ENCODE results near the gene MRTFB. TPM values are rescaled to one million over a fixed set of nuclear protein-coding genes. Genes with fewer than 3 reads are reported as not detected.
A peak's percentile ranks its signal among the peaks of the same experiment; 100 is the strongest.

MRTFB gene
- total RNA-seq, 1 experiment from 2014 or later: 30.0 TPM

- H3K27me3 Mint-ChIP-seq (ENCODE audit: insufficient read depth, unreplicated experiment): no peaks in the 10 kb centered on the region
- intact Hi-C loops (cut with micrococcal nuclease): no loop called here
- H3K36me3 Mint-ChIP-seq (ENCODE audit: insufficient read depth, unreplicated experiment): peaks cover 26% of the 10 kb centered on the region
- POLR2A ChIA-PET: no interaction called here
- CTCF ChIA-PET: no interaction called here
- H3K4me1 Mint-ChIP-seq (ENCODE audit: insufficient read depth, unreplicated experiment): peaks cover 26% of the 10 kb centered on the region
- H3K27ac Mint-ChIP-seq (ENCODE audit: low read depth, unreplicated experiment): no peak overlapping the region
- H3K4me3 Mint-ChIP-seq (ENCODE audit: unreplicated experiment): no peak overlapping the region
- no peak for TF ChIP-seq CTCF (IDR thresholded peaks at IDR 0.05; ENCODE audit: unreplicated experiment)
- no peaks in the 10 kb centered on the region for H3K9me3 Mint-ChIP-seq (ENCODE audit: unreplicated experiment)
- DNase-seq (ENCODE audit: unreplicated experiment): no peak
- BruUV-seq (replicated peaks): no TSS peak
Observed at GRCh38 chr16:14314116-14314515, 243.0 kb downstream of the MRTFB start.

GRCh38 chr16:14315683-14316320 lies 244.7 kb downstream of the MRTFB start:
- no peaks in the 10 kb centered on the region for H3K9me3 Mint-ChIP-seq (ENCODE audit: unreplicated experiment)
- H3K36me3 Mint-ChIP-seq (ENCODE audit: insufficient read depth, unreplicated experiment): peaks cover 23% of the 10 kb centered on the region
- DNase-seq (ENCODE audit: unreplicated experiment): no peak
- ChIA-PET POLR2A (interaction anchor here (1.2 kb wide), 1 partner anchor 211 kb away, joined by 3 read pairs; no protein-coding TSS in a partner anchor), CTCF (no interaction called here)
- no peak overlapping the region for H3K4me3 Mint-ChIP-seq (ENCODE audit: unreplicated experiment)
- no peak overlapping the region for H3K27ac Mint-ChIP-seq (ENCODE audit: low read depth, unreplicated experiment)
- peaks cover 9% of the 10 kb centered on the region for H3K4me1 Mint-ChIP-seq (ENCODE audit: insufficient read depth, unreplicated experiment)
- intact Hi-C loops (cut with micrococcal nuclease): no loop called here
- no TSS peak for BruUV-seq (replicated peaks)
- no peak for TF ChIP-seq CTCF (IDR thresholded peaks at IDR 0.05; ENCODE audit: unreplicated experiment)
- no peaks in the 10 kb centered on the region for H3K27me3 Mint-ChIP-seq (ENCODE audit: insufficient read depth, unreplicated experiment)

Small RNAs within 50 kb of the gene (microRNA-seq; reads per million reads assigned to microRNA genes)
- gene MIR193B (283 reads per million, percentile 78 among the genes with 10 or more reads in this experiment), gene MIR365A (8.6 reads per million, percentile 45 among the genes with 10 or more reads in this experiment)

Other genes starting within 250 kb of the MRTFB start
- 10.3 and 15.9 TPM in 2 replicates for gene ERCC4, start 151.2 kb upstream of the MRTFB start, total RNA-seq (2022)

All from MCF 10A (cell line).